Karpas-422 (cell line): Measurements from ENCODE around the gene RNGTT. TPM values are rescaled to one million over a fixed set of nuclear protein-coding genes. Genes with fewer than 3 reads are reported as not detected.

ENCODE experiments used
- DNase-seq: peaks from one replicate; pipeline ENCODE4 v3.0.0-alpha.2; 2015
- H2AFZ ChIP-seq: fragments of 200-600 bp; sonication (generic); 2 replicates; pipeline ENCODE4 v1.6.1; 2014; ENCODE audit warnings: antibody characterized with exemption, low read length, mixed read lengths
- H3K27ac ChIP-seq: fragments of 200-600 bp; sonication (generic); 2 replicates; pipeline ENCODE4 v1.5.1; 2014; ENCODE audit warnings: mild to moderate bottlenecking, low read length, moderate library complexity
- H3K27me3 ChIP-seq: fragments of 200-600 bp; sonication (generic); 2 replicates; pipeline ENCODE4 v1.6.1; 2014; ENCODE audit warnings: low read length, mixed read lengths
- H3K36me3 ChIP-seq: fragments of 200-600 bp; sonication (generic); 2 replicates; pipeline ENCODE4 v1.6.1; 2014; ENCODE audit warnings: low read length, mixed read lengths; ENCODE audit not compliant: insufficient read depth
- H3K4me1 ChIP-seq: fragments of 200-600 bp; sonication (generic); 2 replicates; pipeline ENCODE4 v1.6.1; 2014; ENCODE audit warnings: mild to moderate bottlenecking, low read length, mixed read lengths
- H3K4me2 ChIP-seq: fragments of 200-600 bp; sonication (generic); 2 replicates; pipeline ENCODE4 v1.6.1; 2014; ENCODE audit warnings: low read length, low read depth, mild to moderate bottlenecking; ENCODE audit not compliant: poor library complexity, severe bottlenecking
- H3K4me3 ChIP-seq: fragments of 200-600 bp; sonication (generic); 2 replicates; pipeline ENCODE4 v1.5.1; 2014; ENCODE audit warnings: mild to moderate bottlenecking, antibody characterized with exemption, low read length, mixed read lengths
- H3K79me2 ChIP-seq: fragments of 200-600 bp; sonication (generic); 2 replicates; pipeline ENCODE4 v1.6.1; 2014; ENCODE audit warnings: mild to moderate bottlenecking, low read length, mixed read lengths
- H3K9ac ChIP-seq: fragments of 200-600 bp; sonication (generic); 2 replicates; pipeline ENCODE4 v1.6.0; 2014; ENCODE audit warnings: low read length
- H3K9me2 ChIP-seq: fragments of 200-600 bp; sonication (generic), shearing (Covaris generic); replicated peaks from 2 replicates; pipeline ENCODE4 v1.6.0; 2014; ENCODE audit warnings: mild to moderate bottlenecking, low read length, moderate library complexity; ENCODE audit not compliant: insufficient read depth
- H3K9me3 ChIP-seq: fragments of 300-700, 200-600 bp; sonication (generic); 2 replicates; pipeline ENCODE4 v1.6.1; 2014; ENCODE audit warnings: low read length, mixed read lengths
- H4K20me1 ChIP-seq: fragments of 200-600 bp; sonication (generic); 2 replicates; pipeline ENCODE4 v1.6.1; 2014; ENCODE audit warnings: mild to moderate bottlenecking, antibody characterized with exemption, low read length, low read depth; ENCODE audit not compliant: insufficient read depth
- total RNA-seq: library from RNA; depleted of rRNA; stranded (reverse); fragments of >200 nt; shearing (Covaris generic); gene quantifications from 2 replicates; pipeline ENCODE4 v1.2.3, GENCODE V29; 2014; ENCODE audit warnings: low replicate concordance

Gene RNGTT
- total RNA-seq, 1 experiment from 2014 or later: 35.9 TPM

- H3K27ac ChIP-seq: peak overlapping the region; percentile 51; the same call in 1 of the 2 replicates
- DNase-seq: peak; percentile 71
Observed at GRCh38 chr6:88614316-88614877, 349.0 kb downstream of the RNGTT start.

GRCh38 chr6:88612631-88613030, 350.8 kb downstream of the RNGTT start:
- Histone ChIP-seq H3K27ac (no peak overlapping the region), H3K4me3 (no peak overlapping the region), H3K79me2 (no peaks in the 10 kb centered on the region), H2AFZ (no peak overlapping the region), H3K4me2 (no peak overlapping the region), H3K9me2 (0 out of 2 replicates have a peak, but pooled peaks cover 4% of the 10 kb centered on the region), H4K20me1 (no peaks in the 10 kb centered on the region), H3K36me3 (no peaks in the 10 kb centered on the region), H3K27me3 (no peaks in the 10 kb centered on the region), H3K9me3 (no peaks in the 10 kb centered on the region), H3K9ac (no peak overlapping the region), H3K4me1 (peaks cover 56% of the 10 kb centered on the region)
- no peak for DNase-seq

More at GRCh38 chr6:88614316-88614877, 349.0 kb downstream of the RNGTT start:
- no peak overlapping the region for H3K9ac ChIP-seq
- no peaks in the 10 kb centered on the region for H3K79me2 ChIP-seq
- no peaks in the 10 kb centered on the region for H3K36me3 ChIP-seq
- no peaks in the 10 kb centered on the region for H4K20me1 ChIP-seq
- H3K4me3 ChIP-seq: peak overlapping the region; percentile 15; the same call in 1 of the 2 replicates
- peak overlapping the region; percentile 47 for H3K4me2 ChIP-seq
- H3K4me1 ChIP-seq: peaks cover 56% of the 10 kb centered on the region
- H2AFZ ChIP-seq: no peak overlapping the region
- H3K9me2 ChIP-seq: 0 out of 2 replicates have a peak, but pooled peaks cover 4% of the 10 kb centered on the region
- no peaks in the 10 kb centered on the region for H3K27me3 ChIP-seq
- H3K9me3 ChIP-seq: no peaks in the 10 kb centered on the region

GRCh38 chr6:88611721-88612120, 351.7 kb downstream of the RNGTT start:
- Histone ChIP-seq H2AFZ (no peak overlapping the region), H3K4me2 (no peak overlapping the region), H3K4me1 (peaks cover 48% of the 10 kb centered on the region), H3K9me3 (no peaks in the 10 kb centered on the region), H3K4me3 (no peak overlapping the region), H3K9me2 (0 out of 2 replicates have a peak, but pooled peaks cover 4% of the 10 kb centered on the region), H3K27me3 (no peaks in the 10 kb centered on the region), H3K79me2 (no peaks in the 10 kb centered on the region), H3K36me3 (no peaks in the 10 kb centered on the region), H3K27ac (no peak overlapping the region), H3K9ac (no peak overlapping the region), H4K20me1 (no peaks in the 10 kb centered on the region)
- DNase-seq: no peak

GRCh38 chr6:88609983-88610382, 353.4 kb downstream of the RNGTT start:
- H3K9me2 ChIP-seq: 0 out of 2 replicates have a peak, but pooled peaks cover 4% of the 10 kb centered on the region
- no peak overlapping the region for H2AFZ ChIP-seq
- H3K79me2 ChIP-seq: no peaks in the 10 kb centered on the region
- H3K9me3 ChIP-seq: no peaks in the 10 kb centered on the region
- H4K20me1 ChIP-seq: no peaks in the 10 kb centered on the region
- H3K4me1 ChIP-seq: peaks cover 31% of the 10 kb centered on the region
- no peaks in the 10 kb centered on the region for H3K27me3 ChIP-seq
- no peak overlapping the region for H3K4me3 ChIP-seq
- H3K36me3 ChIP-seq: no peaks in the 10 kb centered on the region
- no peak overlapping the region for H3K27ac ChIP-seq
- no peak overlapping the region for H3K9ac ChIP-seq
- no peak overlapping the region for H3K4me2 ChIP-seq
- no peak for DNase-seq

GRCh38 chr6:88605271-88605670, 358.1 kb downstream of the RNGTT start:
- Histone ChIP-seq H3K4me1 (peaks cover 7% of the 10 kb centered on the region), H3K4me2 (no peak overlapping the region)

GRCh38 chr6:88599571-88599970, 363.8 kb downstream of the RNGTT start:
- no peak overlapping the region for H3K4me3 ChIP-seq
- peak overlapping the region; percentile 57 for H3K4me2 ChIP-seq
- H3K27me3 ChIP-seq: no peaks in the 10 kb centered on the region
- no peaks in the 10 kb centered on the region for H4K20me1 ChIP-seq
- no peak overlapping the region for H2AFZ ChIP-seq
- H3K27ac ChIP-seq: no peak overlapping the region
- H3K9ac ChIP-seq: no peak overlapping the region
- H3K9me3 ChIP-seq: no peaks in the 10 kb centered on the region
- H3K36me3 ChIP-seq: no peaks in the 10 kb centered on the region
- DNase-seq: peak; percentile 89
- no peaks in the 10 kb centered on the region for H3K9me2 ChIP-seq
- no peaks in the 10 kb centered on the region for H3K79me2 ChIP-seq
- H3K4me1 ChIP-seq: peaks cover 17% of the 10 kb centered on the region

More at GRCh38 chr6:88605271-88605670, 358.1 kb downstream of the RNGTT start:
- H3K27me3 ChIP-seq: no peaks in the 10 kb centered on the region
- H3K36me3 ChIP-seq: no peaks in the 10 kb centered on the region
- no peaks in the 10 kb centered on the region for H3K9me3 ChIP-seq
- no peak overlapping the region for H2AFZ ChIP-seq
- H3K4me3 ChIP-seq: no peak overlapping the region
- H4K20me1 ChIP-seq: no peaks in the 10 kb centered on the region
- H3K27ac ChIP-seq: no peak overlapping the region
- no peak for DNase-seq
- H3K9ac ChIP-seq: no peak overlapping the region
- H3K79me2 ChIP-seq: no peaks in the 10 kb centered on the region
- no peaks in the 10 kb centered on the region for H3K9me2 ChIP-seq

GRCh38 chr6:88596801-88597200, 366.6 kb downstream of the RNGTT start:
- no peak for DNase-seq
- Histone ChIP-seq H3K9ac (no peak overlapping the region), H3K36me3 (no peaks in the 10 kb centered on the region; the same call in 1 of the 2 replicates), H3K4me2 (no peak overlapping the region), H2AFZ (no peak overlapping the region), H3K79me2 (no peaks in the 10 kb centered on the region), H3K27me3 (no peaks in the 10 kb centered on the region), H3K4me3 (no peak overlapping the region), H3K9me3 (no peaks in the 10 kb centered on the region), H4K20me1 (no peaks in the 10 kb centered on the region), H3K9me2 (no peaks in the 10 kb centered on the region), H3K4me1 (peaks cover 17% of the 10 kb centered on the region), H3K27ac (no peak overlapping the region)

- Histone ChIP-seq H3K79me2 (no peaks in the 10 kb centered on the region), H3K4me1 (peaks cover 3% of the 10 kb centered on the region), H4K20me1 (no peaks in the 10 kb centered on the region), H3K9ac (no peak overlapping the region), H2AFZ (no peak overlapping the region), H3K27me3 (no peaks in the 10 kb centered on the region), H3K27ac (no peak overlapping the region), H3K4me2 (no peak overlapping the region), H3K9me3 (no peaks in the 10 kb centered on the region), H3K4me3 (no peak overlapping the region), H3K9me2 (no peaks in the 10 kb centered on the region), H3K36me3 (no peaks in the 10 kb centered on the region; the same call in 1 of the 2 replicates)
- DNase-seq: no peak
Observed at GRCh38 chr6:88588938-88589337, 374.5 kb downstream of the RNGTT start.
